Osteocyte (in vitro differentiated cells): ENCODE data around the gene YBEY. TPM values are rescaled to one million over a fixed set of nuclear protein-coding genes. Genes with fewer than 3 reads are reported as not detected.

ENCODE experiments used
- DNase-seq: peaks from one replicate; pipeline ENCODE4 v3.0.0; 2021; ENCODE audit warnings: mixed read lengths; ENCODE audit not compliant: unreplicated experiment; ENCODE audit errors: extremely low spot score
- H3K27ac Mint-ChIP-seq: one replicate; pipeline ENCODE4 v1.8.0; 2021; ENCODE audit warnings: mild to moderate bottlenecking, mixed read lengths; ENCODE audit not compliant: unreplicated experiment
- H3K27me3 Mint-ChIP-seq: one replicate; pipeline ENCODE4 v1.8.0; 2021; ENCODE audit warnings: mixed read lengths; ENCODE audit not compliant: unreplicated experiment
- H3K36me3 Mint-ChIP-seq: one replicate; pipeline ENCODE4 v1.8.0; 2021; ENCODE audit warnings: mixed read lengths; ENCODE audit not compliant: unreplicated experiment
- H3K4me1 Mint-ChIP-seq: one replicate; pipeline ENCODE4 v1.8.0; 2021; ENCODE audit warnings: mixed read lengths; ENCODE audit not compliant: unreplicated experiment
- H3K4me3 Mint-ChIP-seq: one replicate; pipeline ENCODE4 v1.8.0; 2021; ENCODE audit warnings: mild to moderate bottlenecking, moderate library complexity, mixed read lengths; ENCODE audit not compliant: unreplicated experiment
- H3K9me3 Mint-ChIP-seq: one replicate; pipeline ENCODE4 v1.8.0; 2021; ENCODE audit warnings: mixed read lengths; ENCODE audit not compliant: unreplicated experiment
- CTCF ChIP-seq: fragments of 200-600 bp; sonication (generic); IDR thresholded peaks from 2 replicates; pipeline ENCODE4 v1.5.0; 2021; ENCODE audit warnings: antibody characterized with exemption, mild to moderate bottlenecking, moderate library complexity
- total RNA-seq: library from RNA; stranded (reverse); gene quantifications from 2 replicates; pipeline ENCODE4 v1.2.1, GENCODE V29; 2021

The YBEY gene
- total RNA-seq, 1 donor from 2014 or later: 17.9 TPM

- Mint-ChIP-seq H3K9me3 (no peaks in the 10 kb centered on the region), H3K27me3 (no peaks in the 10 kb centered on the region), H3K36me3 (peaks cover 6% of the 10 kb centered on the region), H3K4me1 (no peaks in the 10 kb centered on the region), H3K4me3 (no peak overlapping the region), H3K27ac (no peak overlapping the region)
- no peak for DNase-seq
- TF ChIP-seq CTCF: no peak
Measured at GRCh38 chr21:46311568-46311967, 25.4 kb downstream of the YBEY start.

DNA sequence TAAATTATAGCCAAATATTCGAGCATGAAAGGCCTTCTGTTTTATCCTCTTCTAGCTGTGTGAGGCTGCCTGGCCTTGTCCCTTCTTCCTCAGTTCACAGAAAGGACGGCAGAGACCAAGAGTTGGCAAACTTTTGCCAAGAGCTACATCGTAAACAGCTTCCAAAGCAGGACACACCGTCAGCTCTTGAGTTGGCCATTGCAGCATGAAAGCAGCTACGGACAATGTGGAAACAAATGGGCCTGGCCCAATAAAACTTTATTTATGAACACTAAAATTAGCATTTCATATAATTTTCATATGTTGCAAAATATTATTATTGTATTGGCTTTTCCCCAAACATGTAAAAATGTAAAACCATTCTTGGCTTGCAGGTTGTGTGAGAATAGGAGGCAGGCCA is 26.8 kb downstream of the YBEY start:
- no peak overlapping the region for H3K27ac Mint-ChIP-seq
- peaks cover 6% of the 10 kb centered on the region for H3K36me3 Mint-ChIP-seq
- no peak for TF ChIP-seq CTCF
- H3K4me3 Mint-ChIP-seq: no peak overlapping the region
- H3K9me3 Mint-ChIP-seq: no peaks in the 10 kb centered on the region
- H3K27me3 Mint-ChIP-seq: no peaks in the 10 kb centered on the region
- no peak for DNase-seq
- no peaks in the 10 kb centered on the region for H3K4me1 Mint-ChIP-seq

GRCh38 chr21:46314441-46315020 is 28.4 kb downstream of the YBEY start:
- no peak overlapping the region for H3K27ac Mint-ChIP-seq
- no peak overlapping the region for H3K4me3 Mint-ChIP-seq
- no peaks in the 10 kb centered on the region for H3K4me1 Mint-ChIP-seq
- H3K36me3 Mint-ChIP-seq: peaks cover 6% of the 10 kb centered on the region
- TF ChIP-seq CTCF: no peak
- no peaks in the 10 kb centered on the region for H3K27me3 Mint-ChIP-seq
- no peak for DNase-seq
- H3K9me3 Mint-ChIP-seq: no peaks in the 10 kb centered on the region

GRCh38 chr21:46316708-46317324 is 30.7 kb downstream of the YBEY start:
- no peak for DNase-seq
- H3K4me1 Mint-ChIP-seq: peaks cover 14% of the 10 kb centered on the region
- no peak for TF ChIP-seq CTCF
- no peak overlapping the region for H3K4me3 Mint-ChIP-seq
- H3K27me3 Mint-ChIP-seq: no peaks in the 10 kb centered on the region
- no peaks in the 10 kb centered on the region for H3K9me3 Mint-ChIP-seq
- peaks cover 3% of the 10 kb centered on the region for H3K36me3 Mint-ChIP-seq
- H3K27ac Mint-ChIP-seq: no peak overlapping the region

- Mint-ChIP-seq H3K27ac (no peak overlapping the region), H3K27me3 (no peaks in the 10 kb centered on the region), H3K4me3 (no peak overlapping the region), H3K9me3 (no peaks in the 10 kb centered on the region), H3K4me1 (peaks cover 25% of the 10 kb centered on the region), H3K36me3 (peaks cover under 1% of the 10 kb centered on the region)
- TF ChIP-seq CTCF: no peak
- DNase-seq: no peak
Measured at GRCh38 chr21:46317710-46318463, 31.7 kb downstream of the YBEY start.
